Stomach (tissue), 4 donors: ENCODE data around the gene TWIST1.

Source experiments
- CTCF ChIP-seq, 7 experiments: fragments of 450-650 bp in 4 of 7; fragments of 200-600 bp in 3 of 7; sonication (generic) in 3 of 7; IDR thresholded peaks; one replicate each; pipeline ENCODE4 v1.5.1; 2016 to 2019; ENCODE audit warnings: antibody characterized with exemption in 7 of 7, control low read depth in 2 of 7, mild to moderate bottlenecking in 1 of 7
- EP300 ChIP-seq: sonication (generic); formaldehyde crosslinking; IDR thresholded peaks from one replicate; pipeline ENCODE4 v1.6.1; 2017; ENCODE audit warnings: antibody characterized with exemption
- POLR2A ChIP-seq, 4 donors: fragments of 450-650 bp; IDR thresholded peaks; one replicate each; pipeline ENCODE4 v1.6.1; 2016; ENCODE audit warnings: antibody characterized with exemption in 4 of 4, control low read depth in 2 of 4, mild to moderate bottlenecking in 1 of 4, moderate library complexity in 1 of 4
- POLR2AphosphoS5 ChIP-seq, 3 donors: sonication (generic); formaldehyde crosslinking; IDR thresholded peaks; one replicate each; pipeline ENCODE4 v1.6.1; 2016; ENCODE audit warnings: antibody characterized with exemption in 3 of 3

- no peak for TF ChIP-seq POLR2A (IDR thresholded peaks at IDR 0.05)
- TF ChIP-seq CTCF (IDR thresholded peaks at IDR 0.05): no peak
- no peak for TF ChIP-seq POLR2AphosphoS5 (IDR thresholded peaks at IDR 0.05)
- no peak for TF ChIP-seq EP300
These were observed 20.0 kb downstream of the TWIST1 start for GRCh38 chr7:19097165-19098055.
